HEK293 (cell line): ENCODE results near the gene FGF3.

ENCODE experiments used
- CTCF ChIA-PET: fragments of 350-600 bp; formaldehyde crosslinking; extraction: SDS; loops from one replicate; lab custom pipeline; 2021; ENCODE audit warnings: antibody characterized with exemption; lab: Yijun Ruan, JAX
- POLR2A ChIA-PET: fragments of 300-600 bp; formaldehyde crosslinking; extraction: SDS; loops from one replicate; lab custom pipeline; 2020; ENCODE audit warnings: antibody characterized with exemption, inconsistent platforms; lab: Yijun Ruan, JAX
- H3K27ac ChIP-seq: fragments of 200-500 bp; sonication (Bioruptor generic); 2 replicates; pipeline ENCODE4 v1.5.1; 2014; ENCODE audit warnings: low read depth, low read length, control low read depth, inconsistent platforms; ENCODE audit errors: extremely low read depth
- H3K36me3 ChIP-seq, 2 experiments: fragments of 200-500 bp in 1 of 2; sonication (Bioruptor generic) in 1 of 2; 1 replicate in 1 of 2; 2 replicates in 1 of 2; pipeline ENCODE4 v1.5.1; 2014 to 2017; ENCODE audit warnings: inconsistent platforms in 2 of 2, low read length in 2 of 2; ENCODE audit not compliant: control insufficient read depth in 2 of 2, insufficient read depth in 1 of 2
- H3K4me1 ChIP-seq: fragments of 200-500 bp; sonication (Bioruptor generic); 2 replicates; pipeline ENCODE4 v1.5.1; 2014; ENCODE audit warnings: mild to moderate bottlenecking, low read length, inconsistent platforms; ENCODE audit not compliant: control insufficient read depth, insufficient read depth
- H3K4me3 ChIP-seq: 2 replicates; pipeline ENCODE4 v1.5.1; 2011; ENCODE audit warnings: low read depth, mild to moderate bottlenecking, control low read depth, low read length, moderate library complexity
- H3K9me3 ChIP-seq: fragments of 200-500 bp; sonication (Bioruptor generic); 2 replicates; pipeline ENCODE4 v1.5.1; 2014; ENCODE audit warnings: low read depth, low read length, inconsistent platforms; ENCODE audit not compliant: control insufficient read depth, insufficient read depth
- AEBP2 ChIP-seq: fragments of 450-650 bp; formaldehyde crosslinking; IDR thresholded peaks from 2 replicates; pipeline ENCODE4 v1.5.1; 2016; ENCODE audit warnings: missing biosample characterization, missing genetic modification characterization, borderline replicate concordance
- KLF10 ChIP-seq: fragments of 450-650 bp; IDR thresholded peaks from 2 replicates; pipeline ENCODE4 v1.5.1; 2018; ENCODE audit warnings: missing biosample characterization, mild to moderate bottlenecking, missing genetic modification characterization
- PATZ1 ChIP-seq: fragments of 450-650 bp; formaldehyde crosslinking; IDR thresholded peaks from 2 replicates; pipeline ENCODE4 v1.5.1; 2016; ENCODE audit warnings: missing biosample characterization, missing genetic modification characterization
- SETDB1 ChIP-seq: IDR thresholded peaks from one replicate; pipeline ENCODE4 v1.6.1; 2017; ENCODE audit warnings: mild to moderate bottlenecking, low read length, moderate library complexity, mixed read lengths; ENCODE audit not compliant: insufficient read length
- ZBTB1 ChIP-seq: fragments of 450-650 bp; formaldehyde crosslinking; IDR thresholded peaks from 2 replicates; pipeline ENCODE4 v1.5.1; 2016; ENCODE audit warnings: missing biosample characterization, missing genetic modification characterization
- ZFP3 ChIP-seq: fragments of 450-650 bp; formaldehyde crosslinking; IDR thresholded peaks from 2 replicates; pipeline ENCODE4 v1.5.1; 2016; ENCODE audit warnings: low read depth, missing biosample characterization, missing genetic modification characterization
- ZFP41 ChIP-seq: fragments of 450-650 bp; formaldehyde crosslinking; IDR thresholded peaks from 2 replicates; pipeline ENCODE4 v1.5.1; 2016; ENCODE audit warnings: missing biosample characterization, missing genetic modification characterization, borderline replicate concordance
- ZNF112 ChIP-seq: fragments of 450-650 bp; formaldehyde crosslinking; IDR thresholded peaks from 2 replicates; pipeline ENCODE4 v1.5.0; 2017; ENCODE audit warnings: missing biosample characterization, missing genetic modification characterization
- ZNF140 ChIP-seq: fragments of 450-650 bp; formaldehyde crosslinking; IDR thresholded peaks from 2 replicates; pipeline ENCODE4 v1.5.1; 2016; ENCODE audit warnings: missing biosample characterization, missing genetic modification characterization
- ZNF184 ChIP-seq: fragments of 450-650 bp; IDR thresholded peaks from 2 replicates; pipeline ENCODE4 v1.5.1; 2018; ENCODE audit warnings: missing biosample characterization, mild to moderate bottlenecking, missing genetic modification characterization
- ZNF280D ChIP-seq: fragments of 450-650 bp; formaldehyde crosslinking; IDR thresholded peaks from 2 replicates; pipeline ENCODE4 v1.5.1; 2016; ENCODE audit warnings: missing biosample characterization, missing genetic modification characterization
- ZNF292 ChIP-seq: fragments of 450-650 bp; formaldehyde crosslinking; IDR thresholded peaks from 2 replicates; pipeline ENCODE4 v1.5.1; 2016; ENCODE audit warnings: low read depth, missing biosample characterization, missing genetic modification characterization, borderline replicate concordance
- ZNF341 ChIP-seq: fragments of 450-650 bp; formaldehyde crosslinking; IDR thresholded peaks from 2 replicates; pipeline ENCODE4; 2016; ENCODE audit warnings: low read depth, missing biosample characterization, missing genetic modification characterization
- ZNF350 ChIP-seq: fragments of 450-650 bp; formaldehyde crosslinking; IDR thresholded peaks from 2 replicates; pipeline ENCODE4 v1.5.0; 2017; ENCODE audit warnings: missing biosample characterization, mild to moderate bottlenecking, missing genetic modification characterization
- ZNF404 ChIP-seq: fragments of 450-650 bp; formaldehyde crosslinking; IDR thresholded peaks from 2 replicates; pipeline ENCODE4 v1.5.1; 2017; ENCODE audit warnings: missing biosample characterization, missing genetic modification characterization
- ZNF423 ChIP-seq: fragments of 450-650 bp; formaldehyde crosslinking; IDR thresholded peaks from 2 replicates; pipeline ENCODE4 v1.5.1; 2016; ENCODE audit warnings: missing biosample characterization, missing genetic modification characterization
- ZNF639 ChIP-seq: fragments of 450-650 bp; formaldehyde crosslinking; IDR thresholded peaks from 2 replicates; pipeline ENCODE4 v1.5.1; 2016; ENCODE audit warnings: missing biosample characterization, missing genetic modification characterization
- ZNF660 ChIP-seq: fragments of 450-650 bp; IDR thresholded peaks from 2 replicates; pipeline ENCODE4 v1.5.1; 2018; ENCODE audit warnings: missing biosample characterization, mild to moderate bottlenecking, missing genetic modification characterization
- ZXDB ChIP-seq: fragments of 450-650 bp; formaldehyde crosslinking; IDR thresholded peaks from 2 replicates; pipeline ENCODE4 v1.5.1; 2016; ENCODE audit warnings: missing biosample characterization, missing genetic modification characterization

FGF3 gene

GRCh38 chr11:69859275-69859934 is 40.2 kb upstream of the FGF3 start:
- Histone ChIP-seq H3K4me3 (no peak overlapping the region), H3K9me3 (no peaks in the 10 kb centered on the region)
- TF ChIP-seq ZNF184 (tag by site-specific recombination) (no peak), ZNF112 (no peak), ZNF660 (no peak), ZNF140 (tag by site-specific recombination) (no peak), ZNF639 (tag by site-specific recombination) (no peak), ZXDB (no peak), ZFP3 (tag by site-specific recombination) (no peak), ZFP41 (tag by site-specific recombination) (no peak), ZNF423 (tag by site-specific recombination) (no peak), AEBP2 (no peak), PATZ1 (tag by site-specific recombination) (no peak), KLF10 (tag by site-specific recombination) (no peak), ZNF341 (no peak), ZBTB1 (no peak), ZNF350 (tag by site-specific recombination) (no peak), ZNF404 (tag by site-specific recombination) (no peak), ZNF280D (tag by site-specific recombination) (no peak), ZNF292 (tag by site-specific recombination) (no peak), SETDB1 (no peak)
- TF ChIP-seq, all 188 proteins: peak for 0
- ChIA-PET CTCF (interaction anchor here (1.3 to 2.2 kb wide), 2 partner anchors 17 to 28 kb away, joined by 3 to 8 read pairs; no protein-coding TSS in a partner anchor), POLR2A (no interaction called here)
- Histone ChIP-seq H3K36me3 (no peaks in the 10 kb centered on the region), H3K27ac (no peak overlapping the region), H3K4me1 (no peaks in the 10 kb centered on the region)
